Gastrocnemius medialis (tissue), 4 donors: ENCODE measurements around the gene ADARB2. TPM values are rescaled to one million over a fixed set of nuclear protein-coding genes. Genes with fewer than 3 reads are reported as not detected.

Experiments
- ATAC-seq, 2 donors: fragments of 150-250 bp; one replicate each; pipeline ENCODE4 v1.9.1; 2016
- DNase-seq, 2 donors: peaks; one replicate each; pipeline ENCODE4 v3.0.0-alpha.2; 2019
- H3K27ac ChIP-seq, 4 donors: fragments of 200-600 bp; sonication (generic); 1 replicate in 1 of 4; 2 replicates in 3 of 4; pipeline ENCODE4 v1.5.1; 2016 to 2018; ENCODE audit warnings: mild to moderate bottlenecking in 2 of 4, moderate library complexity in 1 of 4
- H3K27me3 ChIP-seq, 3 donors: fragments of 200-600 bp; sonication (generic) in 2 of 3; 1 replicate in 1 of 3; 2 replicates in 2 of 3; pipeline versions ENCODE4 v1.5.1 to v1.6.0; 2016 to 2019; ENCODE audit warnings: mild to moderate bottlenecking in 1 of 3, moderate library complexity in 1 of 3
- H3K36me3 ChIP-seq, 2 donors: fragments of 200-600 bp; sonication (generic) in 1 of 2; one replicate each; pipeline ENCODE4 v1.5.1; 2017 to 2018
- H3K4me1 ChIP-seq, 2 donors: fragments of 200-600 bp; sonication (generic) in 1 of 2; one replicate each; pipeline ENCODE4 v1.5.1; 2016 to 2017; ENCODE audit warnings: mild to moderate bottlenecking in 2 of 2
- H3K4me3 ChIP-seq, 4 donors: fragments of 200-600 bp; sonication (generic) in 3 of 4; 1 replicate in 1 of 4; 2 replicates in 3 of 4; pipeline ENCODE4 v1.5.1; 2016 to 2019; ENCODE audit warnings: mild to moderate bottlenecking in 2 of 4
- H3K9me3 ChIP-seq, 3 donors: fragments of 200-600 bp; sonication (generic) in 2 of 3; 1 replicate in 1 of 3; 2 replicates in 2 of 3; pipeline ENCODE4 v1.5.1; 2016 to 2019
- POLR2A ChIP-seq, 2 donors: fragments of 450-650 bp; IDR thresholded peaks; one replicate each; pipeline ENCODE4 v1.6.1; 2017; ENCODE audit warnings: antibody characterized with exemption in 2 of 2, mild to moderate bottlenecking in 2 of 2, moderate library complexity in 2 of 2
- in situ Hi-C, 4 donors: fragments of 200-750 bp; cut with MboI; loops; one replicate each; pipeline versions ENCODE4 v1.15.0 to v1.8.0; 2017; ENCODE audit warnings: low sequenced_read_pairs in 4 of 4
- intact Hi-C: fragments of 100-400 bp; cut with DNase I; formaldehyde crosslinking; loops from one replicate; pipeline ENCODE4 v1.15.1; 2023; ENCODE audit warnings: low total_unique reads
- total RNA-seq, 4 donors: library from RNA; depleted of rRNA; stranded (reverse); fragments of >200 nt; gene quantifications; one replicate each; pipeline versions ENCODE4 v1.1.0 to v1.2.3, GENCODE V29; 2016
- TF ChIP-seq, protein P1 (sequence below), 5 experiments: fragments of 450-650 bp in 3 of 5; fragments of 200-600 bp in 2 of 5; sonication (generic) in 2 of 5; IDR thresholded peaks in 4 of 5; conservative IDR thresholded peaks in 1 of 5; 1 replicate in 4 of 5; 2 replicates in 1 of 5; pipeline ENCODE4 v1.5.1; 2016 to 2019; ENCODE audit warnings: antibody characterized with exemption in 5 of 5, mild to moderate bottlenecking in 3 of 5, moderate library complexity in 3 of 5

ADARB2 gene
- total RNA-seq, 4 donors from 2014 or later: 0.07 to 0.87 (median 0.10) TPM

DNA sequence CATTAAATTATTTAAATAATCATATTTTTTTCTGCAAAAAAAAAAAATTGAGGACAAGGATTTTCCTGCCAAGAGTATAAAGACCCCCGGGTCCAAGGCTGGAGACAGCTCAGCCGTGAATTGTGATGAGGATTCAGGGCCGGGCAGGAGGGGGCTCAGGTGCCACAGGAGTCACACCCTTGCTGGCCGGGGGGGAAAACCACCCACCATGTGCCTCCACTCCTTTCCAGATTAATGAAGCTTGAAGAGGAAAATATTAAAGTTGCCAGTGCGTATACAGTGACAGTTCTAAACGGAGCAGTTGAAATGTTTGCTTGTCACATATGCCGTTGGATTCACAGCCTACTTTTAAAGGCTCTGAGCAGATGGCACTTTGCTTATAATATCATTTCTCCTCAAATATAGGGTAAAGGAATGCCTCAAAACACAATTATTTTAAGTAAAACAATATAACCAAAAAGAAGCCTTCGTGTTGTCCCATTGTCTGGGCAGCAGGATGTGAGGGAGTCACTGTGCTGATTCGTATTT lies 49.6 kb downstream of the ADARB2 start:
- no peaks in the 10 kb centered on the region for H3K9me3 ChIP-seq
- TF ChIP-seq POLR2A (IDR thresholded peaks at IDR 0.05): no peak
- TF ChIP-seq, protein P1, sequence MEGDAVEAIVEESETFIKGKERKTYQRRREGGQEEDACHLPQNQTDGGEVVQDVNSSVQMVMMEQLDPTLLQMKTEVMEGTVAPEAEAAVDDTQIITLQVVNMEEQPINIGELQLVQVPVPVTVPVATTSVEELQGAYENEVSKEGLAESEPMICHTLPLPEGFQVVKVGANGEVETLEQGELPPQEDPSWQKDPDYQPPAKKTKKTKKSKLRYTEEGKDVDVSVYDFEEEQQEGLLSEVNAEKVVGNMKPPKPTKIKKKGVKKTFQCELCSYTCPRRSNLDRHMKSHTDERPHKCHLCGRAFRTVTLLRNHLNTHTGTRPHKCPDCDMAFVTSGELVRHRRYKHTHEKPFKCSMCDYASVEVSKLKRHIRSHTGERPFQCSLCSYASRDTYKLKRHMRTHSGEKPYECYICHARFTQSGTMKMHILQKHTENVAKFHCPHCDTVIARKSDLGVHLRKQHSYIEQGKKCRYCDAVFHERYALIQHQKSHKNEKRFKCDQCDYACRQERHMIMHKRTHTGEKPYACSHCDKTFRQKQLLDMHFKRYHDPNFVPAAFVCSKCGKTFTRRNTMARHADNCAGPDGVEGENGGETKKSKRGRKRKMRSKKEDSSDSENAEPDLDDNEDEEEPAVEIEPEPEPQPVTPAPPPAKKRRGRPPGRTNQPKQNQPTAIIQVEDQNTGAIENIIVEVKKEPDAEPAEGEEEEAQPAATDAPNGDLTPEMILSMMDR (IDR thresholded peaks at IDR 0.05 in 4 of 5, conservative IDR thresholded peaks at IDR 0.05 in 1 of 5): no peak
- H3K4me1 ChIP-seq: no peaks in the 10 kb centered on the region
- no peaks in the 10 kb centered on the region for H3K27me3 ChIP-seq
- H3K27ac ChIP-seq: no peak overlapping the region
- in situ Hi-C loops: no loop called here
- intact Hi-C loops: no loop called here
- DNase-seq (no peak), ATAC-seq (no peak)
- H3K4me3 ChIP-seq: no peak overlapping the region
- no peaks in the 10 kb centered on the region for H3K36me3 ChIP-seq

DNA sequence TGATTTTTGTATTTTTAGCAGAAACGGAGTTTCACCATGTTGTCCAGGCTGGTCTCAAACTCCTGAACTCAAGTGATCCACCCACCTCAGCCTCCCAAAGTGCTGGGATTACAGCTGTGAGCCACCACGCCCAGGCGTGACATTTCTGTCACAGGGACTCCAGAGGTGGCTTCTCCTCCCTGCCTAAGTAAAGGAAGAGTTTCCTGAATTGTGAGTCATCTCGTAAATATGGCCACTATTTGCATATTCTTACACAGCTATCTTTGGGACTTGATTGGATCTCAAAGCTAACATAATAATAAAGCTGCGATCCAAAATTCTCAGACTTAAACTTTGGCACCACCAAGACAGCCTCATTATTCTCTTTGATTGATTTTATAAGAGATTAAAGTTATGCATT lies 50.1 kb downstream of the ADARB2 start:
- no peak for TF ChIP-seq POLR2A (IDR thresholded peaks at IDR 0.05)
- TF ChIP-seq, protein P1 (IDR thresholded peaks at IDR 0.05 in 4 of 5, conservative IDR thresholded peaks at IDR 0.05 in 1 of 5): no peak
- H3K4me3 ChIP-seq: no peak overlapping the region
- DNase-seq (no peak), ATAC-seq (no peak)
- in situ Hi-C loops: no loop called here
- intact Hi-C loops: no loop called here
- no peak overlapping the region for H3K27ac ChIP-seq
- H3K4me1 ChIP-seq: no peaks in the 10 kb centered on the region
- no peaks in the 10 kb centered on the region for H3K27me3 ChIP-seq
- H3K36me3 ChIP-seq: no peaks in the 10 kb centered on the region
- no peaks in the 10 kb centered on the region for H3K9me3 ChIP-seq

DNA sequence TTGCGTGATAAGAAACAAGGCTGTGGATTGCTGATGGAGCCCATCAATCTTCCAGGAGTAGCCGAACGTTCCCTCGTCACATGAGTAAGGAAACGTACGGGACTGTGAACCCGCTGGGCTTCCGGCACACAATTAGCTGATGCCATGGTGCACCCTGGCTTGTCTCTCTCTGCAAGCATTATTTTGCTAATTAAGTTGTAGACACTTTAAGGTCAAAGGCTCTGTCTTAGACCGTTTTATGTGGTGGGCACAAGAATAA lies 50.9 kb downstream of the ADARB2 start:
- no peak for TF ChIP-seq POLR2A (IDR thresholded peaks at IDR 0.05)
- TF ChIP-seq, protein P1 (IDR thresholded peaks at IDR 0.05 in 4 of 5, conservative IDR thresholded peaks at IDR 0.05 in 1 of 5): no peak
- H3K4me1 ChIP-seq: no peaks in the 10 kb centered on the region
- DNase-seq: no peak
- no peaks in the 10 kb centered on the region for H3K27me3 ChIP-seq
- in situ Hi-C loops: no loop called here
- H3K9me3 ChIP-seq: no peaks in the 10 kb centered on the region
- ATAC-seq: no peak
- no peaks in the 10 kb centered on the region for H3K36me3 ChIP-seq
- no peak overlapping the region for H3K27ac ChIP-seq
- H3K4me3 ChIP-seq: no peak overlapping the region
- intact Hi-C loops: no loop called here

DNA sequence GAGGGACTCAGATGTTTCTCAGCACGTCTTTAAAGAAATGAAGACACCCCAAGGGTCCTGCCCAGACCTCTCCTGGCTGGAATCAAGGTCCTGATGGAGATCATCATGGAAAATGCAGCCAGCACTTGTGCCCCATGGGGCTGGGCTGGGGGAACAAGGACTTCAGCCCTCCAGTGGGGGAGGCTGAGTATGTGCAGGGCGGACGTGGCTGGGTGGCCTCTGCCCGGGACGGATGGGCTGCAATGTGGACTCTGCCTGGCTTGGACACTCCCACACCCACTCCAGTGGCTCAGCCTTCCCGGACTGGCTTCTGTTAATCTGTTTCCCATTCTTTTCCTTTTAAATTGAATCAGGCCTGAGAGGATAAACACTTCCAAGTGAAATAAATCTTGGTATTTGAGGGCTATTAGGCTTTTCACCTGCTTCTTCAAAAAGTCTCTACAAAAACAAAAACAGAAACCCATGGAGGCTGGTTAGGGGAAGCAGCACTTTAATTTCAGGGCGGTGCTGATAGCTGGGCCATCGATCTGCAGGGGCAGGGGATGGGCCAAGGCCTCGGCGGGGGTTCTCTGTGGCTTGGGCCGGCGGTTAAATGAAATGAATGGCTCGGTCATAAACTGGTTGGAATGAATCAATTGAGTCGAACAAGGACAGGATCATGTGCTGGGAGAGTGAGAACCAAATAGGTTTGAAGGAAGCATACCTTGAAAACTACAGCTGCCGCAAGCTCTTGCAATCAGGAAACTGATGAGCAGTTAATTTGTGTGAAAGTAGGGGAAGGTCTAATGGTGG lies 51.4 kb downstream of the ADARB2 start:
- intact Hi-C loops: no loop called here
- no peak for TF ChIP-seq POLR2A (IDR thresholded peaks at IDR 0.05)
- TF ChIP-seq, protein P1 (IDR thresholded peaks at IDR 0.05 in 4 of 5, conservative IDR thresholded peaks at IDR 0.05 in 1 of 5): no peak
- no peaks in the 10 kb centered on the region for H3K9me3 ChIP-seq
- no peaks in the 10 kb centered on the region for H3K36me3 ChIP-seq
- H3K27me3 ChIP-seq: no peaks in the 10 kb centered on the region
- ATAC-seq (no peak), DNase-seq (no peak)
- no peak overlapping the region for H3K4me3 ChIP-seq
- in situ Hi-C loops: no loop called here
- H3K4me1 ChIP-seq: no peaks in the 10 kb centered on the region
- H3K27ac ChIP-seq: no peak overlapping the region

DNA sequence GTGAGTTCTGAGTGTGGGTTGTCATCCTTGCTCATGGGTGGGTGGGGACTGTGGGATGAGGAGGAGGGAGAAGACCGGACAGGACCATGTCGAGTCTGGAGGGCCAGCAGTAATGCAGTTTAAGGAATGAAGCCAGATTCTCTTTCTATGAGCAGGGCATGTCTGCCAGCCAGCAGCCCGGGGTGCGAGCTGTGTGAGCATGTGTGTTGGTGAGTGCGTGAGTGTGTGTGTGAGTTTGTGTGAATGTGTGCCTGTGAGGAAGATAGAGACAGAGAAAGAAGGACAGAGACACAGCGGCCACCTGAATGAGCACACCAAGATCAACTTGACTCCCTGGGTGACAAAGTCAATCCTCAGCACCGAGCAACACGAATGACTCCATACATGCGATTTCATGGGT lies 52.3 kb downstream of the ADARB2 start:
- DNase-seq (no peak), ATAC-seq (no peak)
- Histone ChIP-seq H3K36me3 (no peaks in the 10 kb centered on the region), H3K4me1 (no peaks in the 10 kb centered on the region), H3K4me3 (no peak overlapping the region), H3K9me3 (no peaks in the 10 kb centered on the region), H3K27ac (no peak overlapping the region), H3K27me3 (no peaks in the 10 kb centered on the region)
- in situ Hi-C loops (no loop called here), intact Hi-C loops (no loop called here)
- no peak for TF ChIP-seq POLR2A (IDR thresholded peaks at IDR 0.05)
